ENCODE measurements around the gene MIF. TPM values are rescaled to one million over a fixed set of nuclear protein-coding genes. Genes with fewer than 3 reads are reported as not detected.

MIF gene
- total and polyA plus RNA-seq, 7 donors, result 110 to 277 (median 131) TPM

- H3K36me3 ChIP-seq (ENCODE audit: insufficient read depth in 1 of 2, low read depth in 1 of 2), result peaks cover 0 to 15% of the 10 kb centered on the region in 2 donors
- H3K4me3 ChIP-seq, result peak overlapping the region; percentile 82
- 3 to 6% (median 4%) methylated on average over 60 to 79 of the region's 79 CpGs for WGBS, 3 donors
- ATAC-seq (peak; percentile 34 to 70 (median 59)), DNase-seq (peak; percentile 70 to 80)
- TF ChIP-seq CTCF (IDR thresholded peaks at IDR 0.05), result peak; percentile 7
- H3K4me1 ChIP-seq, result peaks cover 9% of the 10 kb centered on the region
- H3K27me3 ChIP-seq (ENCODE audit: insufficient read depth in 3 of 3, low read length in 2 of 3), result no peaks in the 10 kb centered on the region
- H3K27ac ChIP-seq, result peak overlapping the region; percentile 90
- intact Hi-C loops (cut with DNase I), result no loop called here
- no peaks in the 10 kb centered on the region for H3K9me3 ChIP-seq
These were observed 771 bp downstream of the MIF start for GRCh38 chr22:23894710-23895598.

DNA sequence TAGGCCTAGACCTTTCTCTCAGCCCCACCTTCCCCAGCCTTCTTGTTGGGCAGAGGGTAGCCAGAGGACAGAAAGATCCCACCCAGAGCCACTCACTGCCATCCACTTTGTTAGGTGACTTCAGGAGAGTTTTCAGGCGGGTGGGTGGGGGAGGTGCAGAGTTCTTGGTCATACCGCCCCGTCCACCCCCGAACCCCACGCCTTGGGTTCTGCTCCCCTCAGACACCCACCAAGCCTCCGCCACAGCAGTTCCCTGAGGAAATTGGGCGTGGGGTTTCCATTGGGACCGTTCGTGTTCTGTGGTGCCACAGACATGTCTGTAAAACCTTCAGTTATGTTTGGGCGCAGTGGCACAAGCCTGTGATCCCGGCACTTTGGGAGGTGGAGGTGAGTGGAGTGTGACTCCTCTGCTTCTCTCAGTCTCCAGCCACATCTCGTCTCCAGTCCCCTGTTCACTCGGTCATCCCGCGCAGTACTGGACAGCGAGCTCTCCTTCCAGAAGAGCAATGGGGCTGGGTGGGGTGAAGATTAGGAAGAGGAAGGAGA, 1.5 kb downstream of the MIF start:
- DNase-seq (no peak), ATAC-seq (no peak)
- no peak for TF ChIP-seq CTCF (IDR thresholded peaks at IDR 0.05)
- Histone ChIP-seq H3K4me1 (peaks cover 9% of the 10 kb centered on the region), H3K36me3 (ENCODE audit: insufficient read depth in 1 of 2, low read depth in 1 of 2) (peaks cover 0 to 15% of the 10 kb centered on the region in 2 donors), H3K27me3 (ENCODE audit: insufficient read depth in 3 of 3, low read length in 2 of 3) (no peaks in the 10 kb centered on the region), H3K4me3 (peak overlapping the region; percentile 82), H3K27ac (no peak overlapping the region), H3K9me3 (no peaks in the 10 kb centered on the region)
- WGBS, 3 donors, result 82 to 92% (median 83%) methylated on average over 16 of the region's 16 CpGs
- intact Hi-C loops (cut with DNase I), result no loop called here

DNA sequence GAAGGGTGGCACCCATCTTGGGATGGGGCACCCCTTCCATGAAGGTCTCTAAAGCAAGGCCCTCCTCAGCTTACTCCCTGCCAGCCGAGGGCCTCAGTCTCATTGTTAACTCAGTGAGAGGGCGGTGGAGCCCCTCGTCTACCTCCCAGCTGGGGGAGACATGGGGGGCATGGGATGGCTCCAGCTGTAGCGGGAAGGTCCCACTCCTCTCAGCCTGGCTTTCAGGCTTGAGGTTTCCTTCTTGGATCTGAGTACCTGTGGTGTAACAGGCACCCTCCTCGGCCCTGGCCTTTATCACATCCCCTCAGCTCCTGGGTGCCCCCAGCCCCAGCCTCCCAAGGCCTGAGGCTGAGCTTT, 2.0 kb downstream of the MIF start:
- no peak for ATAC-seq
- TF ChIP-seq CTCF (IDR thresholded peaks at IDR 0.05), result no peak
- DNase-seq, result no peak

GRCh38 chr22:23896523-23897186, 2.5 kb downstream of the MIF start:
- intact Hi-C loops (cut with DNase I), result no loop called here
- no peaks in the 10 kb centered on the region for H3K9me3 ChIP-seq
- no peak for TF ChIP-seq CTCF (IDR thresholded peaks at IDR 0.05)
- DNase-seq, result no peak
- peaks cover 0 to 15% of the 10 kb centered on the region in 2 donors for H3K36me3 ChIP-seq (ENCODE audit: insufficient read depth in 1 of 2, low read depth in 1 of 2)
- H3K27me3 ChIP-seq (ENCODE audit: insufficient read depth in 3 of 3, low read length in 2 of 3), result no peaks in the 10 kb centered on the region
- 84 to 95% (median 87%) methylated on average over 7 to 8 of the region's 8 CpGs for WGBS, 3 donors
- no peak overlapping the region for H3K27ac ChIP-seq
- peaks cover 9% of the 10 kb centered on the region for H3K4me1 ChIP-seq
- no peak overlapping the region for H3K4me3 ChIP-seq
- ATAC-seq, result no peak

More for the DNA sequence above, 2.0 kb downstream of the MIF start:
- no peak overlapping the region for H3K4me3 ChIP-seq
- intact Hi-C loops (cut with DNase I), result no loop called here
- no peak overlapping the region for H3K27ac ChIP-seq
- no peaks in the 10 kb centered on the region for H3K9me3 ChIP-seq
- WGBS, 3 donors, result 91 to 95% (median 92%) methylated on average over 4 to 5 of the region's 5 CpGs
- H3K36me3 ChIP-seq (ENCODE audit: insufficient read depth in 1 of 2, low read depth in 1 of 2), result peaks cover 0 to 15% of the 10 kb centered on the region in 2 donors
- H3K27me3 ChIP-seq (ENCODE audit: insufficient read depth in 3 of 3, low read length in 2 of 3), result no peaks in the 10 kb centered on the region
- H3K4me1 ChIP-seq, result peaks cover 9% of the 10 kb centered on the region

All from psoas muscle (tissue), 8 donors.